ENCODE data around the gene PLPP6.
"Not testable (repeated sequence)": the region's sequence is repeated elsewhere in the genome, so short reads cannot be mapped to it uniquely, and the experiment has no call there.

Gene PLPP6

DNA sequence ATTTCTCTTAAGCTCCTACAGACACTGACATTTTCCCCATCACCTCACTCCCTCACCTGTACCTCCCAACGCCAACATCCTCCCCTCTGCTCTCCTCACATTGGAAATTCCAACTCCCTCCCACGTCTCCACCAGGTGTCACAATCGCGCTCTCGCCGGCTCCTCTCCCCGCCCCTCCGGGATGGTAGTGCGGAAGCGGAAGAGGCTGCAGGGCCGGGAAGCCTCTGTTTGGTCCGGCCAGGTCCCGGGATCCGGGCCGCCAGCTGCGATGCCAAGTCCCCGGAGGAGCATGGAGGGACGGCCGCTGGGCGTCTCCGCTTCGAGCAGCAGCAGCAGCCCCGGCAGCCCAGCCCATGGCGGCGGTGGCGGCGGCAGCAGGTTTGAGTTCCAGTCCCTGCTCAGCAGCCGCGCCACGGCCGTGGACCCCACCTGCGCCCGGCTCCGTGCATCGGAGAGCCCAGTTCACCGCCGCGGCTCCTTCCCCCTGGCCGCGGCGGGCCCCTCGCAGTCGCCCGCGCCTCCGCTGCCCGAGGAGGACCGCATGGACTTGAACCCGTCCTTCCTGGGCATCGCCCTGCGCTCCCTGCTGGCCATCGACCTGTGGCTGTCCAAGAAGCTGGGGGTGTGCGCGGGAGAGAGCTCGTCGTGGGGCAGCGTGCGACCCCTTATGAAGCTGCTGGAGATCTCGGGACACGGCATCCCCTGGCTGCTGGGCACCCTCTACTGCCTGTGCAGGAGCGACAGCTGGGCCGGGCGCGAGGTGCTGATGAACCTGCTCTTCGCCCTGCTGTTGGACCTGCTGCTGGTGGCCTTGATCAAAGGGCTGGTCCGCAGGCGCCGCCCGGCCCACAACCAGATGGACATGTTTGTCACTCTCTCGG, at the start of gene PLPP6:
TSS of gene PLPP6 (plus strand) at position 187 of the 881 bp plus-strand sequence. CDS start at position 269, 82 bp downstream.
- DNase-seq, result peak; percentile 88

DNA sequence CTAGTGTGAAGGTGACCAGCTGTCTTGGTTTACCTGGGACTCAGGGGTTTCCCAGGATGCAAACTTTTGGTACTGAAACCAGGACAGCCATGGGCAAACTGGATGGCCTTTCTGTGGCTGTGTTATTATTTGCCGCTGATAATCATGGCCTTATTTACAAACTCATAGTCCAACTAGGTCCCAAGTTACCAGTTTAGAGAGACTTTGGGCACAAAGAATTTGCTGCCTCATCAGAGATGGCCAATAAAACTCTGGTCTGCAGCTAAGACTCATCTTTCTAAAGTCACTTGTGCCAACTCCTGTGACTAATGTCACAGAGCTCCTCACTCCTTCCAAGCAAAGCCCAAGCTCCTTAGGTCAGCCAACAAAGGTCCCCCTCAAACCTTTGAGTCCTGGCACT, 47.5 kb upstream of the PLPP6 start:
- no peak for DNase-seq

GRCh38 chr9:4615251-4615650, 46.8 kb upstream of the PLPP6 start:
- DNase-seq, result no peak

DNA sequence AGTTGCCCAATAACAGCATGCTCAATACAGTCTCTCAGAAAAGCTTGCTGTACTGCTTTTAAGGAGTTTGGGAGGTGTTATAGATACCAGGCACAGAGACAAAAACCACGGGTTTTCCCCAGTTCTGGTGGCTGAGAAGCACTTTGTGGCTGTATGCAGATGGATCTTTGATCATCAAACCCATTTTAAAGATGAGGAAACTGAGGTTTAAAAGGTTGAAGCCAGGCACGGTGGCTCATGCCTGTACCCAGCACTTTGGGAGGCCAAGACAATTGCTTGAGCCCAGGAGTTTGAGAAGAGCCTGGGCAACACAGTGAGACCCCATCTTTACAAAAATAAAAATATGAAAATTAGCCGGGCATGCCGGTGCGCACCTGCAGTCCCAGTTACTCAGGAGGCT, 46.3 kb upstream of the PLPP6 start:
- no peak for DNase-seq

DNA sequence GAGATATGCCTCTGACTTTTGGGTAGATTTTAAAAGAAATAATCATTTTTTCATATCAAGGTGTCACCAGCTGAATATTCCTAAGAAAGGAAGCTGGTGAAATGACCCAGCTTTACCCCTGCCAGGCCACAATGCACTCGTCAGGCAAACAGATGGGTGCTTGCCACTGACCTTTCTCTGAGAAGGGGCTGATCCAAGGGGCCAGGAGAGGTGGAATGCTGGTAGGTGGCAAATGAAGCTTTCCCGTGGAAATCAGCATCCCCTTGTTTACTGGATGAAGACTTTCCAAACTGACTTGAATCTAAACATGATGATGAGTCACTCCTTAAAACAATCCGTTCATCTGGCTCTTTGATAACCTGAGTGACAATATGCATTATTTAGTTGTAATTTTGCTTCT, 44.3 kb upstream of the PLPP6 start:
- DNase-seq, result no peak

DNA sequence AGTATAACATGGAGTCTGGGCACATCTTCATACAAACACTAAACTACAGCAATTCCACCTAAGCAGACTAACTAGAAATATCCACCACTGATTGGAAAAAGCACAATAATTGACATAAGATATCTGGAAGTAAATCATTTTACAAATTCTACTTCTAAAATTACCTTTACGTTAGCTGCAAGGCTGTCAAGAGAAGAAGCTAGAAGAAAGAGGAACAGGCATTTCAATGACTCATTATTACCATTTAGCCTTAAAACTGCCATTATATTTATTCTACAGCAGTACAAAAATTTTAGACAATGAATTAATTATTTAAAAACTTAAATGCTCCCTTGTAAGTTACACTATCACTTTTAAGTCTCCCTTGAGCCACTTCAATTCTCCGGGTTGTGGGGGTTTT, 43.4 kb upstream of the PLPP6 start:
- no peak for DNase-seq

DNA sequence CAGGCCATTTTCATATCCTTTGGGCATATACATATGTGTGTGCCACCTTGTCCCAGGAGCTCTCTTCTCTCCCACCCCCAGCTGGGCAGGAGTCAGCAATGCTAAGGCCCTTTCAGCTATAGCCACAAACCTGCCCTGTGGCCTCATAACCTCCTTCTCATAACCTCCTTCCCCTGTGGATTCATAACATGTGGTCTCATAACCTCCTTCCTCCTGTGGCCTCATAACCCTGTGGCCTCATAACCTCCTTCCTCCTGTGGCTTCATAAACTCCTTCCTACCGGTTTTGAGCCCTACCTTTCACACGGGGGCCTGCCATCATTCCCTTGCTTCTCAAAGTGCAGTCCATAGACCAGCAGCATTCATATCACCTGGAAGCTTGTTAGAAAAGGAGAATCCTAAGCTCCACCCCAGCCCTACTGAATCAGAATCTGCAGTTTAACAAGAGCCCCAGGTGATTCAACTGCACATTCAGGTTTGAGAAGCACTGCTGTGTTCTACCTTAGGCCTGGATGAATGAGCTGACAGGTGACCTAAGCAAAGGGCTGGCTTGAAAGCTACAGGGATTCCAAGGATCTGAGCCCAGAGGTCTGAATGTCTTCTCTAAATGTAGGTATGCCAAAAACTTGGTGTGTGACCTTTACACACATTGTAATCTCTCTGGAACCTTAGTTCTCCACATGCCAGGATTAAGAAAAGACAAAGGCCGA, 41.9 kb upstream of the PLPP6 start:
- no peak for DNase-seq

GRCh38 chr9:4620881-4621555, 41.1 kb upstream of the PLPP6 start:
- no peak for DNase-seq

- no peak for DNase-seq
Measured at GRCh38 chr9:4622016-4622415, 40.1 kb upstream of the PLPP6 start.

GRCh38 chr9:4630836-4631235, 31.3 kb upstream of the PLPP6 start:
- DNase-seq, result no peak

DNA sequence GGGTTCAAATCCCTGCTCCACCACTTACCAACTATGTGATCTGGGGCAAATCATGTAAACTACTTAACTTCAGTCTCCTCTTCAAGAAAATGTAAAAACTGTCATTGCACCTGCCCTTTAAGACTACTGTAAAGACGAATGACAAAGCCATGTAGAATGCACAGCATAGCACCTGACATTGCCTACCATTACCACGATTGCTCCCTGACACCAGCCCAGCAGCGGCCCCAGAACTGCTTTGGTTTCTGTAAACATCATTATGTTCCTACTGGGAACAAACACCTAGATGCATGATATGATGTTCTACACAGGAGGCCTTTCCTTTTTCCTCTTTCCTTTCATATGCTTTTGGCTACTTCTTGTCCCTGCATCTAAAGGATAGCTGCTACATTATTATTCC, 23.1 kb upstream of the PLPP6 start:
- DNase-seq, result no peak

- no peak for DNase-seq
Measured at GRCh38 chr9:4639420-4639819, 22.7 kb upstream of the PLPP6 start.

GRCh38 chr9:4640027-4640426, 22.1 kb upstream of the PLPP6 start:
- DNase-seq, result no peak

DNA sequence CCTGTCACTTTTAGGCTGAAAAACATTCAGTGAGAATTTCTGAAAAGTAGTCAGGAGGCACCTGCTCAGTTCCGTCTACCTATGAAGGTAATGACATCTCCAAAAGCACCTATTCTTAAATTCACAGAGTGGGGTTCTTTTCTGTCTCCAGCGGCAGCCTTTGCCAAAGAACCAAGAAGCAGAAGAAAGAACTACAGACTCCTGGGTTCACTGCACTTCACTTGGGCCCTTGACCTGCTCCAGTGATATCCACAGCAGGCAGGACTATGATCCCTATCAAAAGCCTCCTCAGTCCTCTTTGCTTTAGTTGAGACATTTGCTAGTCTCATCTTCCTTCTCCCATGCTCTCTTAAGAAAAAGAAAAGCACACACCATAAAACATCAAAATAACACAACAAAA, 19.7 kb upstream of the PLPP6 start:
- DNase-seq, result no peak

DNA sequence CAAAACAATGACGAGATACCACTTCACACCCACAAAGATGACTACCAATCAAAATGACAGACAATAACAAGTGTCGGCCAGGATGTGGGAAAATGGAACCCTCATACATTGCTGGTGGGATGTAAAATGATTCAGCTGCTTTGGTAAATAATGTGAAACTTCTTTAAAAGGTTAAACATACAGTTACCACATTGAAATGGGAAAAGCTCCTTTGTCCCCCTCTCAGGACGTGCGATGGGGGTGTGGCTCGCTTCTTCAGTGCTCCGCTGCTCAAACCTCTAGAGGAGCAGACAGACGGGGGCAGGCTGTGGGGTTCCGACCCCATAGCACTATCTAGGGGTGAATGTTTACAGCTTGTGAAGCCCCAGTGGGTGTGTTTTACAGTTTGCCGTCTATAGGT, 8.0 kb upstream of the PLPP6 start:
- no peak for DNase-seq

GRCh38 chr9:4654538-4654937, 7.6 kb upstream of the PLPP6 start:
- DNase-seq, result no peak

DNA sequence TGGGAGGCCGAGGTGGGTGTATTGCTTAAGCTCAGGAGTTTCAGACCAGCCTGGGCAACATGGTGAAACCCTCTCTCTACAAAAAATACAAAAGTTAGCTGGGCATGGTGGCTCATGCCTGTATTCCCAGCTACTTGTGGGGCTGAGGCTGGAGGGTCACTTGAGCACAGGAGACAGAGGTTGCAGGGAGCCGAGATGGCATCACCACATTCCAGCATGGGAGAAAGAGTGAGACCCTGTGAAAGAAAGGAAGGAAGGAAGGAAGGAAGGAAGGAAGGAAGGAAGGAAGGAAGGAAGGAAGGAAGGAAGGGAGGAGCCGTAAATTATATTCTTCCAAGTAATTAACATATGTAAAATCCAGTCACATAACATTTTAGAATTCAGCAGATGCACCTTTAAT, 5.9 kb upstream of the PLPP6 start:
- not testable (repeated sequence) for DNase-seq

DNA sequence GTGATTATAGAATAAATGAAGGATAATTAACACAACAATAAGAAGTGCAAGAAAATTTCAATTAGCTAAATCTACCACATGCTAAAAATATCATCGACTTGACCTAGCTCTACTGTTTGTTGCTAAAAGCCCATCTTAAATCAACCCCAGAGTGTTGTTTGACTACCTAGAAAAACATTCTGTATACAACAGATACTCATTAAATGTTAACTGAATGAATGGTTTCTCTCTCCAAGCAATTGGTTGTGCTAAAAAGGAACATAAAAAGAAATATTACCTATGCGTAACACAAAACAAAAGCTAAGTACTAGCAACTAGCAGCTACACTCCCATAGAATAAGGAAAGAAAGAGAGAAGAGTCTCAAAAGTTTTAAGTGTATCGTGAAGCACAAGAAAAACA, 5.5 kb upstream of the PLPP6 start:
- no peak for DNase-seq

DNA sequence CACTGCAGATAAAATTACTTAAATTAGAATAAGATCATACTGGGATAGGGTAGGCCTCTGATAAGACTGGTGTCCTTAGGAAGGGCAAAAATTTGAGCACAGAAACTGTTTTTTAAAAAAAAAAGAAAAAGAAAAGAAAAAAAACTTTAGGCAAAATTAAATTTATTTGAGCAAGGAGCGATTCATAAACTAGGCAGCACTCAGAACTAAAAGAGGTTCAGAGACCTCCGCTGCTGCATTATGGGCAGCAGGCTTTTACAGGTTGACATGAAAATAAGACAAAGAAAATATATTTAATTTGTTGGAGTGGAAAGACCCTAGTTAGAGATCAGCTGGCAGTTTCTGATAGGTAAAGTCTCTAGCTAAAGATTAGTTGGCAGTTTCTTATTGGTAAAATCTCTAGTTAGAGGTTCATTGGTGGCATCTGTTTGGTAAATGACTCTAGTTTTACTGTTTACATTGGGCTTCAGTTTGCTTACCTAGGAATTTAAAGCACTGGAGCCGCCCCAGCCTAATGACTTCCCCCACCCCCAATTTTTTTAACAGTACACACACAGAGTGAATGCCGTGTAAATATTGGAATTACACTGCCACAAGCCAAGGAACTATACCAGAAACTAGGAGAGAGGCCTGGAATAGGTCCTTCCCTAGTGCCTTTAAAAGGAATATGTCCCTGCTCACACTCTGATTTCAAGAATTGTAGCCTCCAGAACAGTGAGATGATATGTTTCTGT, 4.5 kb upstream of the PLPP6 start:
- no peak for DNase-seq

GRCh38 chr9:4660665-4661064, 1.4 kb upstream of the PLPP6 start:
- DNase-seq, result not testable (repeated sequence)

DNA sequence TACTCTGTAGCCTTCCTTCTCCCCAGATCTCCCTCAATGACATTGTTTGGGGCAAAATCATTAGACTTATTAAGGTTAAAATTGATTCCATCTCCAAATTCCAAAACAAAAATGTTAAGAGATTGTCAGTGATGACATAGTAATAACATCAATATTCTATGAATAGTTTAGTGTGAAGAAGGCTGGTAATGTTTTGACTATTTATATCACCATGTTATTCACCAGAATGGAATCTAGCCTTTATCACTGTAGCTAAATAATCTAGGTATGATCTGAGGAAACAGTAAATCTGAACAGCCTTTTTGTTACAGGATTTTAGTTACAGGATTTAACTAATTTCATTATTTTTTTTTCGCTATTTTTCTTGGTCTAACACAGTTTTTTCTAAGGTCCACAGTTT, 929 bp upstream of the PLPP6 start:
- no peak for DNase-seq

DNA sequence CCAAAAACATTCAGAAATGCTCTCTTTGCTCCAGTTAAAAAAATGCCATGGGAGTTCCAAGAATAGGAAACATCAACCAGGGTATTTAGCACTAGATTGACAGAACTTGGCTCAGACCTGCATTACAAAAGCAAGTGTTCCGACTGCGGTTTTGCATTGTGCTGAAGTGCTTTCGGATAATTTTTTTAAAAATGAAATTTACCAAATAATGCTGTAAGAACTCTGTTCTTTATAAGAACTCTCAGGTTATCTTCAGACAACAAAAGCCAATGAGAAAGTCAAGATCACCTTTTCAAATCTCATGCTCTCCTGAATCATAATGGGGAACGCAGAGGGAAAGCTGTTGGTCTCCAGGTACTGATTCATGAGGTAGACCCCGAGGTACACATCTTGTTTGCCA, 483 bp upstream of the PLPP6 start:
- no peak for DNase-seq

All from RPMI8226 (cell line).